Head of caudate nucleus (tissue), 42 donors: ENCODE results near the gene SERBP1.
A peak's percentile ranks its signal among the peaks of the same experiment; 100 is the strongest.

Source experiments
- DNase-seq, 42 donors: peaks; one replicate each; pipeline versions ENCODE4 v3.0.0 to v3.0.0-alpha.2; 2020 to 2021; ENCODE audit warnings: mixed read lengths in 7 of 42
- intact Hi-C: fragments of 100-400 bp; cut with DNase I; formaldehyde crosslinking; loops from one replicate; pipeline ENCODE4 v1.15.0; 2022

The SERBP1 gene

GRCh38 chr1:67430358-67431155 is at the start of gene SERBP1:
SERBP1 (minus strand) TSS chr1:67430402; CDS start chr1:67430300, 102 bp downstream.
- peak; percentile 94 to 99 (median 97) for DNase-seq
- intact Hi-C loops, result no loop called here

- intact Hi-C loops, result no loop called here
- peak in 5 of 42 donors; percentile 11 to 57 (median 30) for DNase-seq
These were observed 49.1 kb upstream of the SERBP1 start for GRCh38 chr1:67479146-67479891.

GRCh38 chr1:67476906-67477305 is 46.7 kb upstream of the SERBP1 start:
- intact Hi-C loops, result no loop called here
- DNase-seq, result no peak

GRCh38 chr1:67476006-67476482 is 45.8 kb upstream of the SERBP1 start:
- intact Hi-C loops, result no loop called here
- no peak for DNase-seq

DNA sequence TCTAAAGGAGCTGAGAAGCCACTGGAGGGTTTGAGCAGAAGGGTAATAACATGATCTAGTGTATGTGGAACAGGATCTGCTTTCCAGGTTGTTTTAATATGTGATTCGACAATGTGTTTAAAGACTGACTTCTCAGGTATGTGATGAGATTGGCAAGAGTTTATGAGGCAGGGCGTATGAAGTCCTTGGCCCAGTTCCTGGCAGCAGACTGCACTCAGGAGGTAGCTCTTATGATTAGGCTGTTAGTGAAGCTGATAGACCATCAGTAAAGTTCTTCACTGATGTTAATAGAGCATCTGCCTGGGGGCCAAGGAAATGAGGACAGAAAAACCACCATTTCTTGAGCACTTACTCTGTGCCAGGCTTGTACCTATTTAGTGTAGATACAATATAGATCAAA is 41.9 kb upstream of the SERBP1 start:
- intact Hi-C loops, result no loop called here
- no peak for DNase-seq

GRCh38 chr1:67469431-67469830 is 39.2 kb upstream of the SERBP1 start:
- no peak for DNase-seq
- intact Hi-C loops, result no loop called here

DNA sequence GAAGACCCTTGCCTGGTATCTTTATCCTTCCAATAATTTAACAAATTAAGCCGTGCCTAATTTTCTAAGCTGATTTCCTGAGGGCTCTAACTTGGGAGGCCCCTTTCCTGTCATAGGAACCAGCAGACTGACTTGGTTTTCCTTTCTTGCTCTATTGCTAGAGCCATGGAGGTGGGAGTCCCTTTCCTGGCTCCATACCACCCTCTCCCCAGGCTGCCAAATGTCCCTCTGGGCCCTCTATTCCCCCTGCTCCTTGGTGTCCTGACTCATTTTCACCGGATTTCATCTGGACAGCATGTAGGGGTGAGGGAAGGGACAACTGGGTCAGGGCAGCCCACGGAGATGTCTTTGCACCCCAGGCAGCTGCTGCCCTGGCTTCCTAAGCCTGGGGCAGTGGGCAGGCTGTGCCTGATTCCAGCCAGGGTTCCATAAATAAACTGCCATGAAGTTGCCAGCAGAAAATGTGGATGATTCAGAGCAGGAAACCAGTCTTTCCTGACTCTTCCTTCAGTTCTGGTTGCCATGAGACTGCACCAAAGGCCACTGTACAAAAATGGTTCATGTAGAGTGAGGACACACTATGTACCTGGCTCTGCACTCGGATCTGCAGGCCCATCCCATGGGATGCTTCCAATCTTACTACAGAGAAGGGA is 38.0 kb upstream of the SERBP1 start:
- intact Hi-C loops, result no loop called here
- no peak for DNase-seq

DNA sequence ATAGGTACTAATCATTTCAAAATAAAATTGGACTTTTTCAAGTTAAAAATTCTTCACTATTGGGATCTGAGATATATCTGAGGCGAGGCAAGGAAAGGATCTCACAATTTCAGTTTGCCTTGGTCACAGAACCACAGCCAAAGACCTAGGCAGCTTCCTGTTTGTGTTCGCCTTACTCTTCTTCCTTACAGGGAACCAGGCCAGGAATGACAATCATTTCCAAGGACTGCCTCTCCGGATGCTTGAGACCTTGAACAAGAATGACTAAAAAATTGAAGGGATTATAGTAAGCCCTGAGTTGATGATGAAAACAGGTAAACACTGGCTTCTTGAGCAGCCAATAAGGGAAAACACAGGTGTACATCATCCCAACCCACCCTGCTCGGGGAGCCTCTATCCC is 35.2 kb upstream of the SERBP1 start:
- no peak for DNase-seq
- intact Hi-C loops, result no loop called here

- intact Hi-C loops, result no loop called here
These were observed 34.5 kb upstream of the SERBP1 start for GRCh38 chr1:67464746-67465145.

GRCh38 chr1:67464058-67464457 is 33.9 kb upstream of the SERBP1 start:
- DNase-seq, result no peak
- intact Hi-C loops, result no loop called here

More at GRCh38 chr1:67464746-67465145, 34.5 kb upstream of the SERBP1 start:
- DNase-seq, result no peak

GRCh38 chr1:67463298-67463955 is 33.2 kb upstream of the SERBP1 start:
- intact Hi-C loops, result no loop called here
- DNase-seq, result peak in 29 of 42 donors; percentile 5 to 77 (median 30)

- DNase-seq, result no peak
- intact Hi-C loops, result no loop called here
These were observed 30.7 kb upstream of the SERBP1 start for GRCh38 chr1:67460676-67461500.

- no peak for DNase-seq
- intact Hi-C loops, result no loop called here
These were observed 28.9 kb upstream of the SERBP1 start for GRCh38 chr1:67459068-67459467.

GRCh38 chr1:67458663-67459062 is 28.5 kb upstream of the SERBP1 start:
- intact Hi-C loops, result no loop called here
- DNase-seq, result no peak

GRCh38 chr1:67457247-67457646 is 27.0 kb upstream of the SERBP1 start:
- DNase-seq, result no peak
- intact Hi-C loops, result no loop called here

DNA sequence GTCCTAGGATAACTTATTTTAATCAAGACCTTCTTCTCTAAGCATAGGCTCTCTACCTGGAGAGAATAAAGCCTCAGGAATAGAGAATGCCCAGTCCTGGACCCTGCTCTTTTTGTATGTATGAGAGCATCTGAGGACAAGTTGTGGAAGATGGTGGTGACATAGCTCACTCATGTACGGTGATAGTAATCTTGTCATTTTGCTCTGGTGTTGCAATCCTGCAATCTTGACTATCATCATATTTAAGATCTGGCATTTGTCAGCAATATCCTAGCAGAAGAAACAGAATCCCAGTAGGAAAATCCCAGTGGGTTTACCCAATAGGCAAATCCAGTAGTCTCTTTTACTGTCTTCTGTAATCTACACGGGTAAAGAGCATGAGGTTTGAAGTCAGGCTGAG is 21.6 kb upstream of the SERBP1 start:
- intact Hi-C loops, result no loop called here
- no peak for DNase-seq

- no peak for DNase-seq
- intact Hi-C loops, result no loop called here
These were observed 21.2 kb upstream of the SERBP1 start for GRCh38 chr1:67451356-67451755.

- peak in 2 of 42 donors; percentile 11 to 40 for DNase-seq
- intact Hi-C loops, result no loop called here
These were observed 16.7 kb upstream of the SERBP1 start for GRCh38 chr1:67446893-67447292.
